DND-41 (cell line): ENCODE measurements around the gene LRRC8A.

Experiments used
- CTCF ChIP-seq: IDR thresholded peaks from 2 replicates; pipeline ENCODE4 v1.5.1; 2012; ENCODE audit warnings: borderline replicate concordance, low read length, moderate library complexity, mild to moderate bottlenecking; ENCODE audit not compliant: poor library complexity, severe bottlenecking; ENCODE audit errors: extremely low read depth
- EZH2 ChIP-seq: IDR thresholded peaks from 3 replicates; pipeline ENCODE4 v1.6.1; 2012; ENCODE audit warnings: borderline replicate concordance, low read depth, mild to moderate bottlenecking, moderate library complexity, low read length, inconsistent platforms; ENCODE audit not compliant: severe bottlenecking

GRCh38 chr9:128919402-128920089 lies 37.6 kb downstream of the LRRC8A start:
- TF ChIP-seq CTCF: no peak
- TF ChIP-seq EZH2: no peak
